Spleen (tissue), 7 donors: ENCODE measurements around the gene REL.

Experiments
- CTCF ChIP-seq, 11 experiments: fragments of 200-600 bp in 7 of 11; fragments of 450-650 bp in 4 of 11; sonication (generic) in 4 of 11; IDR thresholded peaks in 8 of 11; conservative IDR thresholded peaks in 3 of 11; 1 replicate in 7 of 11; 2 replicates in 4 of 11; pipeline versions ENCODE4 v1.4.0 to v1.8.0; 2016 to 2021; ENCODE audit warnings: antibody characterized with exemption in 11 of 11, inconsistent platforms in 4 of 11, mild to moderate bottlenecking in 1 of 11
- POLR2AphosphoS5 ChIP-seq, 3 donors: sonication (generic); formaldehyde crosslinking; IDR thresholded peaks; one replicate each; pipeline ENCODE4 v1.5.1; 2017; ENCODE audit warnings: antibody characterized with exemption in 3 of 3
- donor health status: DM: no; HTN: no; CAD: no; lungs with moderate emphysema.
- donor health status: DM: no; HTN: no; CAD: no.
- donor health status: DM: no; HTN: no; CAD: no.

GRCh38 chr2:60840880-60841279 lies 40.5 kb upstream of the REL start:
- no peak for TF ChIP-seq CTCF (IDR thresholded peaks at IDR 0.05 in 8 of 11, conservative IDR thresholded peaks at IDR 0.05 in 3 of 11)
- TF ChIP-seq POLR2AphosphoS5 (IDR thresholded peaks at IDR 0.05): peak in 2 of 3 donors; percentile 72 to 77
